PC-9 (cell line): Measurements from ENCODE around the gene CCR5AS.

Source experiments
- BruUV-seq: library from RNA; stranded (reverse); fragments of 400-500 nt; replicated peaks from 2 replicates; lab custom pipeline; 2021; lab: Mats Ljungman, UMichigan
- CTCF ChIA-PET: fragments of 300-600 bp; sonication (Branson Sonifier 250); formaldehyde crosslinking; loops from one replicate; lab custom pipeline; 2022; ENCODE audit warnings: antibody characterized with exemption; lab: Charles Lee
- POLR2A ChIA-PET: fragments of 300-600 bp; sonication (Branson Sonifier 250); formaldehyde crosslinking; loops from one replicate; lab custom pipeline; 2022; ENCODE audit warnings: antibody characterized with exemption; ENCODE audit not compliant: unreplicated experiment; lab: Charles Lee
- DNase-seq, 2 experiments: peaks; one replicate each; pipeline versions ENCODE4 v3.0.0 to v3.0.0-alpha.2; 2015 to 2022; ENCODE audit warnings: mixed read lengths in 1 of 2
- H2AFZ ChIP-seq: fragments of 200-600 bp; sonication (generic); 2 replicates; pipeline ENCODE4 v1.8.1; 2017; ENCODE audit warnings: antibody characterized with exemption
- H3F3A ChIP-seq: fragments of 200-600 bp; sonication (generic); 2 replicates; pipeline ENCODE4 v1.8.1; 2017; ENCODE audit warnings: antibody characterized with exemption, mild to moderate bottlenecking, low read depth; ENCODE audit not compliant: insufficient read depth
- H3K27ac ChIP-seq: fragments of 200-600 bp; sonication (generic); 2 replicates; pipeline ENCODE4 v1.6.1; 2016; ENCODE audit warnings: mixed run types
- H3K27me3 ChIP-seq: fragments of 200-600 bp; sonication (generic); 2 replicates; pipeline ENCODE4 v1.6.1; 2016; ENCODE audit warnings: low read depth, mixed run types; ENCODE audit not compliant: insufficient read depth
- H3K36me3 ChIP-seq: fragments of 200-600 bp; sonication (generic); 2 replicates; pipeline ENCODE4 v1.6.1; 2016; ENCODE audit warnings: low read depth, mixed run types
- H3K4me1 ChIP-seq: fragments of 200-600 bp; sonication (generic); replicated peaks from 2 replicates; pipeline ENCODE4 v1.6.1; 2016; ENCODE audit warnings: mixed run types; ENCODE audit not compliant: insufficient read depth
- H3K4me2 ChIP-seq: fragments of 200-600 bp; sonication (generic); 2 replicates; pipeline ENCODE4 v1.6.1; 2017; ENCODE audit warnings: mixed run types
- H3K4me3 ChIP-seq: fragments of 200-600 bp; sonication (generic); 2 replicates; pipeline ENCODE4 v1.6.1; 2016; ENCODE audit warnings: mixed run types
- H3K79me2 ChIP-seq: fragments of 200-600 bp; sonication (generic); 2 replicates; pipeline ENCODE4 v1.6.1; 2017; ENCODE audit warnings: low read depth, mixed run types
- H3K9me2 ChIP-seq: fragments of 200-600 bp; sonication (generic); 2 replicates; pipeline ENCODE4 v1.8.1; 2017; ENCODE audit warnings: mild to moderate bottlenecking; ENCODE audit not compliant: insufficient read depth
- H3K9me3 ChIP-seq: fragments of 200-600 bp; sonication (generic); 2 replicates; pipeline ENCODE4 v1.8.1; 2016; ENCODE audit warnings: low read depth; ENCODE audit not compliant: insufficient read depth
- H4K20me1 ChIP-seq: fragments of 200-600 bp; sonication (generic); 2 replicates; pipeline ENCODE4 v1.8.1; 2017; ENCODE audit not compliant: insufficient read depth
- EZH2 ChIP-seq: fragments of 200-600 bp; sonication (generic); IDR thresholded peaks from 2 replicates; pipeline ENCODE4 v1.8.0; 2017; ENCODE audit warnings: antibody characterized with exemption, low read depth
- intact Hi-C: fragments of 100-400 bp; cut with micrococcal nuclease; formaldehyde crosslinking; loops from one replicate; pipeline ENCODE4 v1.10.0; 2022; ENCODE audit not compliant: unreplicated experiment
- TF ChIP-seq, protein P1 (sequence below): fragments of 200-600 bp; sonication (generic); conservative IDR thresholded peaks from 2 replicates; pipeline ENCODE4 v1.6.1; 2017; ENCODE audit warnings: mixed run types, antibody characterized with exemption, mild to moderate bottlenecking, moderate library complexity

CCR5AS gene

GRCh38 chr3:46442576-46443530 is 36.0 kb upstream of the CCR5AS start:
- Histone ChIP-seq H3K79me2 (no peaks in the 10 kb centered on the region), H3K27me3 (no peaks in the 10 kb centered on the region), H3K4me3 (no peak overlapping the region), H3K9me2 (no peaks in the 10 kb centered on the region), H3K27ac (no peak overlapping the region), H2AFZ (no peak overlapping the region), H3K9me3 (no peaks in the 10 kb centered on the region), H4K20me1 (no peaks in the 10 kb centered on the region), H3K4me2 (no peak overlapping the region), H3F3A (no peaks in the 10 kb centered on the region), H3K4me1 (peaks cover 8% of the 10 kb centered on the region; the same call in 1 of the 2 replicates), H3K36me3 (no peaks in the 10 kb centered on the region)
- no peak for TF ChIP-seq EZH2
- TF ChIP-seq, protein P1, sequence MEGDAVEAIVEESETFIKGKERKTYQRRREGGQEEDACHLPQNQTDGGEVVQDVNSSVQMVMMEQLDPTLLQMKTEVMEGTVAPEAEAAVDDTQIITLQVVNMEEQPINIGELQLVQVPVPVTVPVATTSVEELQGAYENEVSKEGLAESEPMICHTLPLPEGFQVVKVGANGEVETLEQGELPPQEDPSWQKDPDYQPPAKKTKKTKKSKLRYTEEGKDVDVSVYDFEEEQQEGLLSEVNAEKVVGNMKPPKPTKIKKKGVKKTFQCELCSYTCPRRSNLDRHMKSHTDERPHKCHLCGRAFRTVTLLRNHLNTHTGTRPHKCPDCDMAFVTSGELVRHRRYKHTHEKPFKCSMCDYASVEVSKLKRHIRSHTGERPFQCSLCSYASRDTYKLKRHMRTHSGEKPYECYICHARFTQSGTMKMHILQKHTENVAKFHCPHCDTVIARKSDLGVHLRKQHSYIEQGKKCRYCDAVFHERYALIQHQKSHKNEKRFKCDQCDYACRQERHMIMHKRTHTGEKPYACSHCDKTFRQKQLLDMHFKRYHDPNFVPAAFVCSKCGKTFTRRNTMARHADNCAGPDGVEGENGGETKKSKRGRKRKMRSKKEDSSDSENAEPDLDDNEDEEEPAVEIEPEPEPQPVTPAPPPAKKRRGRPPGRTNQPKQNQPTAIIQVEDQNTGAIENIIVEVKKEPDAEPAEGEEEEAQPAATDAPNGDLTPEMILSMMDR: peak; percentile 77
- intact Hi-C loops: loop anchor here (2.0 to 5.0 kb wide), 5 partner anchors 64 to 506 kb away; partner anchors contain the start of gene CCR1
- DNase-seq: peak; percentile 46 to 60
- BruUV-seq: no TSS peak
- ChIA-PET POLR2A (no interaction called here), CTCF (interaction anchor here (0.7 to 1.1 kb wide), 4 partner anchors 56 to 483 kb away, joined by 3 to 9 read pairs (median 4); no protein-coding TSS in a partner anchor)

GRCh38 chr3:46440531-46441294 is 33.8 kb upstream of the CCR5AS start:
- TF ChIP-seq, protein P1: no peak
- no peak for TF ChIP-seq EZH2
- Histone ChIP-seq H3K9me2 (no peaks in the 10 kb centered on the region), H3K4me1 (peaks cover 8% of the 10 kb centered on the region; the same call in 1 of the 2 replicates), H3K4me2 (no peak overlapping the region), H3K36me3 (no peaks in the 10 kb centered on the region), H2AFZ (no peak overlapping the region), H3K9me3 (no peaks in the 10 kb centered on the region), H3K79me2 (no peaks in the 10 kb centered on the region), H3K4me3 (no peak overlapping the region), H3K27ac (no peak overlapping the region), H4K20me1 (no peaks in the 10 kb centered on the region), H3K27me3 (no peaks in the 10 kb centered on the region), H3F3A (no peaks in the 10 kb centered on the region)
- CTCF ChIA-PET: no interaction called here
- intact Hi-C loops: loop anchor here (5.0 kb wide), 3 partner anchors 163 to 503 kb away; partner anchors contain the start of gene CCR1
- DNase-seq: no peak
- BruUV-seq: no TSS peak
- POLR2A ChIA-PET: no interaction called here

- H3K4me3 ChIP-seq: no peak overlapping the region
- ChIA-PET POLR2A (no interaction called here), CTCF (no interaction called here)
- H3K9me3 ChIP-seq: no peaks in the 10 kb centered on the region
- H3K27me3 ChIP-seq: no peaks in the 10 kb centered on the region
- BruUV-seq: no TSS peak
- H3K9me2 ChIP-seq: no peaks in the 10 kb centered on the region
- H4K20me1 ChIP-seq: no peaks in the 10 kb centered on the region
- no peak overlapping the region for H3K4me2 ChIP-seq
- H3K79me2 ChIP-seq: no peaks in the 10 kb centered on the region
- H3K4me1 ChIP-seq: peaks cover 25% of the 10 kb centered on the region
- peaks cover 8% of the 10 kb centered on the region for H3F3A ChIP-seq
- H3K36me3 ChIP-seq: no peaks in the 10 kb centered on the region
- no peak for DNase-seq
- intact Hi-C loops: no loop called here
- H3K27ac ChIP-seq: no peak overlapping the region
- H2AFZ ChIP-seq: no peak overlapping the region
- TF ChIP-seq, protein P1: no peak
- TF ChIP-seq EZH2: no peak
Measured at GRCh38 chr3:46438831-46439230, 32.0 kb upstream of the CCR5AS start.
